ENCODE data around the gene GOLGA8H. TPM values are rescaled to one million over a fixed set of nuclear protein-coding genes. Genes with fewer than 3 reads are reported as not detected.
"Not testable (repeated sequence)": the region's sequence is repeated elsewhere in the genome, so short reads cannot be mapped to it uniquely, and the experiment has no call there.

The GOLGA8H gene
- total RNA-seq (under 1 TPM in 1 of 2 donors, not detected in 1; 0.42 TPM), total RNA-seq (0 reads per million in 2 donors)

- not testable (repeated sequence) for H3K9me3 ChIP-seq (ENCODE audit: control insufficient read depth, low read length, poor library complexity, severe bottlenecking); H3K4me3 Mint-ChIP-seq; H3K27me3 Mint-ChIP-seq; H3K4me1 Mint-ChIP-seq; DNase-seq; H3K27ac Mint-ChIP-seq; H3K36me3 Mint-ChIP-seq (ENCODE audit: low read depth); ATAC-seq
Measured at GRCh38 chr15:30603796-30604195, at the start of gene GOLGA8H. Gene GOLGA8H (plus strand): TSS chr15:30604028. CDS start chr15:30604126, 98 bp downstream.

- H3K27ac Mint-ChIP-seq; H3K9me3 ChIP-seq (ENCODE audit: control insufficient read depth, low read length, poor library complexity, severe bottlenecking); DNase-seq; H3K4me3 Mint-ChIP-seq; H3K4me1 Mint-ChIP-seq; H3K36me3 Mint-ChIP-seq (ENCODE audit: low read depth); H3K27me3 Mint-ChIP-seq: not testable (repeated sequence)
- ATAC-seq, result peak; percentile 68
Measured at GRCh38 chr15:30566949-30567348, 36.9 kb upstream of the GOLGA8H start.

- not testable (repeated sequence) for H3K9me3 ChIP-seq (ENCODE audit: control insufficient read depth, low read length, poor library complexity, severe bottlenecking); H3K36me3 Mint-ChIP-seq (ENCODE audit: low read depth); H3K27me3 Mint-ChIP-seq; H3K27ac Mint-ChIP-seq; DNase-seq; H3K4me1 Mint-ChIP-seq; H3K4me3 Mint-ChIP-seq
- peak; percentile 46 for ATAC-seq
Measured at GRCh38 chr15:30573012-30573491, 30.8 kb upstream of the GOLGA8H start.

GRCh38 chr15:30579394-30579970 lies 24.3 kb upstream of the GOLGA8H start:
- H3K4me1 Mint-ChIP-seq; H3K36me3 Mint-ChIP-seq (ENCODE audit: low read depth); H3K27me3 Mint-ChIP-seq; H3K27ac Mint-ChIP-seq; H3K9me3 ChIP-seq (ENCODE audit: control insufficient read depth, low read length, poor library complexity, severe bottlenecking); DNase-seq; ATAC-seq; H3K4me3 Mint-ChIP-seq: not testable (repeated sequence)

- DNase-seq; H3K27me3 Mint-ChIP-seq; H3K36me3 Mint-ChIP-seq (ENCODE audit: low read depth); H3K4me3 Mint-ChIP-seq; H3K4me1 Mint-ChIP-seq; H3K9me3 ChIP-seq (ENCODE audit: control insufficient read depth, low read length, poor library complexity, severe bottlenecking); ATAC-seq; H3K27ac Mint-ChIP-seq: not testable (repeated sequence)
Measured at GRCh38 chr15:30580716-30581115, 23.1 kb upstream of the GOLGA8H start.

- ATAC-seq; DNase-seq; H3K36me3 Mint-ChIP-seq (ENCODE audit: low read depth); H3K27ac Mint-ChIP-seq; H3K4me1 Mint-ChIP-seq; H3K4me3 Mint-ChIP-seq; H3K9me3 ChIP-seq (ENCODE audit: control insufficient read depth, low read length, poor library complexity, severe bottlenecking); H3K27me3 Mint-ChIP-seq: not testable (repeated sequence)
Measured at GRCh38 chr15:30598953-30599352, 4.9 kb upstream of the GOLGA8H start.

GRCh38 chr15:30612271-30612670 lies 8.4 kb downstream of the GOLGA8H start:
- H3K4me3 Mint-ChIP-seq; ATAC-seq; H3K27me3 Mint-ChIP-seq; DNase-seq; H3K27ac Mint-ChIP-seq; H3K36me3 Mint-ChIP-seq (ENCODE audit: low read depth); H3K9me3 ChIP-seq (ENCODE audit: control insufficient read depth, low read length, poor library complexity, severe bottlenecking); H3K4me1 Mint-ChIP-seq: not testable (repeated sequence)

GRCh38 chr15:30621342-30621741 lies 17.5 kb downstream of the GOLGA8H start:
- H3K4me3 Mint-ChIP-seq; H3K27me3 Mint-ChIP-seq; DNase-seq; ATAC-seq; H3K4me1 Mint-ChIP-seq; H3K9me3 ChIP-seq (ENCODE audit: control insufficient read depth, low read length, poor library complexity, severe bottlenecking); H3K36me3 Mint-ChIP-seq (ENCODE audit: low read depth); H3K27ac Mint-ChIP-seq: not testable (repeated sequence)

GRCh38 chr15:30625436-30626193 lies 21.8 kb downstream of the GOLGA8H start, which contains the start of gene ARHGAP11B:
Gene ARHGAP11B (plus strand): TSS chr15:30626128.
- DNase-seq (peak; percentile 90 to 94 (median 92)), ATAC-seq (peak; percentile 96)
- H3K9me3 ChIP-seq (ENCODE audit: control insufficient read depth, low read length, poor library complexity, severe bottlenecking); H3K36me3 Mint-ChIP-seq (ENCODE audit: low read depth); H3K27me3 Mint-ChIP-seq: not testable (repeated sequence)
- peak within 1 kb of the TSS; percentile 97 for H3K27ac Mint-ChIP-seq
- peaks cover 15% of the 10 kb centered on the region for H3K4me1 Mint-ChIP-seq
- H3K4me3 Mint-ChIP-seq, result peak within 1 kb of the TSS; percentile 99

- H3K4me3 Mint-ChIP-seq, result peak overlapping the region; percentile 99
- H3K36me3 Mint-ChIP-seq (ENCODE audit: low read depth); H3K9me3 ChIP-seq (ENCODE audit: control insufficient read depth, low read length, poor library complexity, severe bottlenecking); DNase-seq; H3K27me3 Mint-ChIP-seq: not testable (repeated sequence)
- peaks cover 15% of the 10 kb centered on the region for H3K4me1 Mint-ChIP-seq
- peak overlapping the region; percentile 97 for H3K27ac Mint-ChIP-seq
- ATAC-seq, result peak; percentile 2
Measured at GRCh38 chr15:30626194-30626565, 22.4 kb downstream of the GOLGA8H start.

GRCh38 chr15:30626632-30627031 lies 22.8 kb downstream of the GOLGA8H start:
- Mint-ChIP-seq H3K27ac (peak overlapping the region; percentile 97), H3K4me3 (peak overlapping the region; percentile 99), H3K4me1 (peaks cover 15% of the 10 kb centered on the region)
- not testable (repeated sequence) for H3K36me3 Mint-ChIP-seq (ENCODE audit: low read depth); H3K9me3 ChIP-seq (ENCODE audit: control insufficient read depth, low read length, poor library complexity, severe bottlenecking); H3K27me3 Mint-ChIP-seq; DNase-seq; ATAC-seq

- peaks cover 17% of the 10 kb centered on the region for H3K4me1 Mint-ChIP-seq
Measured at GRCh38 chr15:30650012-30650929, 46.4 kb downstream of the GOLGA8H start.

GRCh38 chr15:30661154-30661553 lies 57.3 kb downstream of the GOLGA8H start:
- not testable (repeated sequence) for ATAC-seq; H3K36me3 Mint-ChIP-seq (ENCODE audit: low read depth); DNase-seq; H3K4me3 Mint-ChIP-seq; H3K9me3 ChIP-seq (ENCODE audit: control insufficient read depth, low read length, poor library complexity, severe bottlenecking); H3K27ac Mint-ChIP-seq; H3K4me1 Mint-ChIP-seq; H3K27me3 Mint-ChIP-seq

More at GRCh38 chr15:30650012-30650929, 46.4 kb downstream of the GOLGA8H start:
- Mint-ChIP-seq H3K27me3 (no peaks in the 10 kb centered on the region), H3K27ac (no peak overlapping the region), H3K4me3 (peak overlapping the region; percentile 52), H3K36me3 (ENCODE audit: low read depth) (no peaks in the 10 kb centered on the region)
- ATAC-seq (no peak), DNase-seq (no peak)
- H3K9me3 ChIP-seq (ENCODE audit: control insufficient read depth, low read length, poor library complexity, severe bottlenecking), result no peaks in the 10 kb centered on the region

Data from T-helper 17 cell (primary cell).